OCI-LY3 (cell line): ENCODE results near the gene MIB2.
"Not testable (repeated sequence)": the region's sequence is repeated elsewhere in the genome, so short reads cannot be mapped to it uniquely, and the experiment has no call there.

ENCODE experiments used
- EZH2phosphoT487 ChIP-seq: fragments of 200-600 bp; shearing (Covaris generic); IDR thresholded peaks from 2 replicates; pipeline ENCODE4 v1.6.1; 2018; ENCODE audit warnings: antibody characterized with exemption, mixed run types, low read depth
- TF ChIP-seq, protein P1 (sequence below): fragments of 200-600, 300-600 bp; sonication (generic); IDR thresholded peaks from 2 replicates; pipeline ENCODE4 v1.5.1; 2014; ENCODE audit warnings: antibody characterized with exemption, low read length, low read depth

DNA sequence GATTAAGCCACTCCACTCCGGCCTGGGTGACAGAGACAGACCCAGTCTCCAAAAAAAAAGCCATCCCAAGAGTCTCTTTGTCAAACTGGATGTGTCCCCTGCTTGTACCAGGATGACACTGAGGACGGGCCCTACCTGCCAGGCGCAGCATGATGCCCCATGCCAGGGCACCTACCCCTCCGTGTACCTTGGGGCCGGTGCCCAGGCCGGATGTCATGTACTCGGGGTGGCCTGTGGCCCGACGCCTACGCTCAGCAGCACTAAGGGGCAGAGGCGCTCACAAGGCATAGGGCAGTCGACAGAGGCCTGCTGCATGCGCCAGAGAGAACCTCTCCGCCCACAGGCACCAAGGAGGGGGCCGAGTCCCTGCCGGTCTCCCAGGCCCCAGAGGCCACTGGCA is 24.1 kb downstream of the MIB2 start:
- not testable (repeated sequence) for TF ChIP-seq EZH2phosphoT487
- TF ChIP-seq, protein P1, sequence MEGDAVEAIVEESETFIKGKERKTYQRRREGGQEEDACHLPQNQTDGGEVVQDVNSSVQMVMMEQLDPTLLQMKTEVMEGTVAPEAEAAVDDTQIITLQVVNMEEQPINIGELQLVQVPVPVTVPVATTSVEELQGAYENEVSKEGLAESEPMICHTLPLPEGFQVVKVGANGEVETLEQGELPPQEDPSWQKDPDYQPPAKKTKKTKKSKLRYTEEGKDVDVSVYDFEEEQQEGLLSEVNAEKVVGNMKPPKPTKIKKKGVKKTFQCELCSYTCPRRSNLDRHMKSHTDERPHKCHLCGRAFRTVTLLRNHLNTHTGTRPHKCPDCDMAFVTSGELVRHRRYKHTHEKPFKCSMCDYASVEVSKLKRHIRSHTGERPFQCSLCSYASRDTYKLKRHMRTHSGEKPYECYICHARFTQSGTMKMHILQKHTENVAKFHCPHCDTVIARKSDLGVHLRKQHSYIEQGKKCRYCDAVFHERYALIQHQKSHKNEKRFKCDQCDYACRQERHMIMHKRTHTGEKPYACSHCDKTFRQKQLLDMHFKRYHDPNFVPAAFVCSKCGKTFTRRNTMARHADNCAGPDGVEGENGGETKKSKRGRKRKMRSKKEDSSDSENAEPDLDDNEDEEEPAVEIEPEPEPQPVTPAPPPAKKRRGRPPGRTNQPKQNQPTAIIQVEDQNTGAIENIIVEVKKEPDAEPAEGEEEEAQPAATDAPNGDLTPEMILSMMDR, result not testable (repeated sequence)
